ENCODE data around the gene AMER1.

DNA sequence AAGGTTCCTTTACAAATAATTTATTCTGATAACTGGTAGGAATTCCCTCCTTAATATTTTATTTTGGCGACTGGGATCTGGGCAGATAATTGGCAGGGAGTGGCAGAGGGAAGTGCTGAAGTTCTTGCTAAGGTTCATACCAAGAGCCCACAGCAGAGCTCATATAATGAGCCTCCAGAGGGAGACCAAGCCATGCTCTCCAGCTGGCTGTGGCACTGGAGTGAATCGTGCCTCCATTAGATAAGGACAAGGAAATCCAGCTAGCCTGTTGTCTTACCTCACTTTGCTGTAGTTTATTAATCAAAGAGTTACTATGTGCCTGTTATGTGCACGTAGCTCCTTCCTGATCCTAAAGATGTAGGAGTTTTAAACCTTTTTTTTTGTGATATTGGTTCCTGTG, 23.6 kb upstream of the AMER1 start:
- TF ChIP-seq HLTF (IDR thresholded peaks at IDR 0.05) (no peak), E2F3 (CRISPR knock-in tag; IDR thresholded peaks at IDR 0.05) (no peak), EZH2 (IDR thresholded peaks at IDR 0.05; ENCODE audit: borderline replicate concordance, low read depth, low read length) (no peak), SMARCE1 (IDR thresholded peaks at IDR 0.05) (no peak), RBM17 (IDR thresholded peaks at IDR 0.05; ENCODE audit: borderline replicate concordance, low read depth, low read length) (no peak), ZEB2 (IDR thresholded peaks at IDR 0.05) (no peak)
- TF ChIP-seq, protein P1, sequence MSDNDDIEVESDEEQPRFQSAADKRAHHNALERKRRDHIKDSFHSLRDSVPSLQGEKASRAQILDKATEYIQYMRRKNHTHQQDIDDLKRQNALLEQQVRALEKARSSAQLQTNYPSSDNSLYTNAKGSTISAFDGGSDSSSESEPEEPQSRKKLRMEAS (CRISPR knock-in tag; IDR thresholded peaks at IDR 0.05), result no peak
- TF ChIP-seq, protein P2, sequence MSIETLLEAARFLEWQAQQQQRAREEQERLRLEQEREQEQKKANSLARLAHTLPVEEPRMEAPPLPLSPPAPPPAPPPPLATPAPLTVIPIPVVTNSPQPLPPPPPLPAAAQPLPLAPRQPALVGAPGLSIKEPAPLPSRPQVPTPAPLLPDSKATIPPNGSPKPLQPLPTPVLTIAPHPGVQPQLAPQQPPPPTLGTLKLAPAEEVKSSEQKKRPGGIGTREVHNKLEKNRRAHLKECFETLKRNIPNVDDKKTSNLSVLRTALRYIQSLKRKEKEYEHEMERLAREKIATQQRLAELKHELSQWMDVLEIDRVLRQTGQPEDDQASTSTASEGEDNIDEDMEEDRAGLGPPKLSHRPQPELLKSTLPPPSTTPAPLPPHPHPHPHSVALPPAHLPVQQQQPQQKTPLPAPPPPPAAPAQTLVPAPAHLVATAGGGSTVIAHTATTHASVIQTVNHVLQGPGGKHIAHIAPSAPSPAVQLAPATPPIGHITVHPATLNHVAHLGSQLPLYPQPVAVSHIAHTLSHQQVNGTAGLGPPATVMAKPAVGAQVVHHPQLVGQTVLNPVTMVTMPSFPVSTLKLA (conservative IDR thresholded peaks at IDR 0.05), result no peak
- TF ChIP-seq, protein P3, sequence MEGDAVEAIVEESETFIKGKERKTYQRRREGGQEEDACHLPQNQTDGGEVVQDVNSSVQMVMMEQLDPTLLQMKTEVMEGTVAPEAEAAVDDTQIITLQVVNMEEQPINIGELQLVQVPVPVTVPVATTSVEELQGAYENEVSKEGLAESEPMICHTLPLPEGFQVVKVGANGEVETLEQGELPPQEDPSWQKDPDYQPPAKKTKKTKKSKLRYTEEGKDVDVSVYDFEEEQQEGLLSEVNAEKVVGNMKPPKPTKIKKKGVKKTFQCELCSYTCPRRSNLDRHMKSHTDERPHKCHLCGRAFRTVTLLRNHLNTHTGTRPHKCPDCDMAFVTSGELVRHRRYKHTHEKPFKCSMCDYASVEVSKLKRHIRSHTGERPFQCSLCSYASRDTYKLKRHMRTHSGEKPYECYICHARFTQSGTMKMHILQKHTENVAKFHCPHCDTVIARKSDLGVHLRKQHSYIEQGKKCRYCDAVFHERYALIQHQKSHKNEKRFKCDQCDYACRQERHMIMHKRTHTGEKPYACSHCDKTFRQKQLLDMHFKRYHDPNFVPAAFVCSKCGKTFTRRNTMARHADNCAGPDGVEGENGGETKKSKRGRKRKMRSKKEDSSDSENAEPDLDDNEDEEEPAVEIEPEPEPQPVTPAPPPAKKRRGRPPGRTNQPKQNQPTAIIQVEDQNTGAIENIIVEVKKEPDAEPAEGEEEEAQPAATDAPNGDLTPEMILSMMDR (IDR thresholded peaks at IDR 0.05 in 2 of 3, conservative IDR thresholded peaks at IDR 0.05 in 1 of 3; ENCODE audit: insufficient read depth in 2 of 3, low read depth in 1 of 3, low read length in 3 of 3), result no peak

Data from K562 (cell line).